HuH-7.5 (cell line): ENCODE results near the gene TMEM243.
"Not testable (repeated sequence)": the region's sequence is repeated elsewhere in the genome, so short reads cannot be mapped to it uniquely, and the experiment has no call there.

Experiments used
- DNase-seq: peaks from one replicate; pipeline ENCODE4 v3.0.0; 2011; ENCODE audit warnings: low spot score

TMEM243 gene

GRCh38 chr7:87219545-87220025, at the start of gene TMEM243:
TSS of gene TMEM243 (minus strand) at chr7:87219732. CDS start at chr7:87219503, 229 bp downstream.
- peak; percentile 47 for DNase-seq

DNA sequence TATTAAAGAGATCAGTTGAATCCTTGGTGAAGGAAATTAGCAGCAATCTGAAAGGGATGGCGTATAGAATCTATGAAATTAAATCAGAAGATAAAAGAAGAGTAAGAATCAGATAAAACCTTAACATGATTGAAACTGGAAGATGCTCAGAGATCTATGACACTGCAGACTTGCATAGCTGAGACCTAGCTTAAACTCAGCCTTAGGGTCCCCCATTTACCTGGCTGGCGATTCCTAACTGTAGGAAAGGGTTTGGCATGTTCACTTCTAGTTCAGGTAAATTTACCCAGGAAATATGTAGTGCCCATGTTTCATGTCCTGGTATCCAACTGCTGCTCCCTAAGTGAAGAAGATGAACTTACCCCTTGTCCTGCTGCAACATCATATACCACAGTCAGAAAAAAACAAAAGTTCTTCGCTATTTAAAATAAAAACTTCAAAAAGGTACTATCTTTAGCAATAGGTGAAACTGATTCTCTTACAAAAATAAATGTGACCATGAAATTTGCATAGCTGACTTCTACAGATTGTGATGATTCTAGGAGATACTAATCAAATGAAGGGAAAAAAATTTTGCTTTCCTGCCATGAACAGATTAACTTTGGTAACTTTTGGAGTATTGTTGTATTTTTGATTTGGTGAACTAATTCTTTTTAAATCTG, 47.8 kb upstream of the TMEM243 start:
- no peak for DNase-seq

- no peak for DNase-seq
Observed at GRCh38 chr7:87263537-87263936, 44.0 kb upstream of the TMEM243 start.

GRCh38 chr7:87253589-87254087, 34.1 kb upstream of the TMEM243 start:
- DNase-seq = no peak

DNA sequence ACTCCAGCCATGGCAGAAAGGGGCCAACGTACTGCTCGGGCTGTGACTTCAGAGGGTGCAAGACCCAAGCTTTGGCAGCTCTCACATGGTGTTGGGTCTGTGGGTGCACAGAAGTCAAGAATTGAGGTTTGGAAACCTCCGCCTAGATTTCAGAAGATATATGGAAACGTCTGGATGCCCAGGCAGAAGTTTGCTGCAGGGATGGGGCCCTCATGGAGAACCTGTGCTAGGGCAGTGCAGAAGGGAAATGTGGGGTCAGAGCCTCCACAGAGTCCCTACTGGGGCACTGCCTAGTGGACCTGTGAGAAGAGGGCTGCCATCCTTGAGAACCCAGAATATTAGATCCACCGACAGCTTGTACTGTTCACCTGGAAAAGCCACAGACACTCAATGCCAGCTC, 26.1 kb upstream of the TMEM243 start:
- not testable (repeated sequence) for DNase-seq

DNA sequence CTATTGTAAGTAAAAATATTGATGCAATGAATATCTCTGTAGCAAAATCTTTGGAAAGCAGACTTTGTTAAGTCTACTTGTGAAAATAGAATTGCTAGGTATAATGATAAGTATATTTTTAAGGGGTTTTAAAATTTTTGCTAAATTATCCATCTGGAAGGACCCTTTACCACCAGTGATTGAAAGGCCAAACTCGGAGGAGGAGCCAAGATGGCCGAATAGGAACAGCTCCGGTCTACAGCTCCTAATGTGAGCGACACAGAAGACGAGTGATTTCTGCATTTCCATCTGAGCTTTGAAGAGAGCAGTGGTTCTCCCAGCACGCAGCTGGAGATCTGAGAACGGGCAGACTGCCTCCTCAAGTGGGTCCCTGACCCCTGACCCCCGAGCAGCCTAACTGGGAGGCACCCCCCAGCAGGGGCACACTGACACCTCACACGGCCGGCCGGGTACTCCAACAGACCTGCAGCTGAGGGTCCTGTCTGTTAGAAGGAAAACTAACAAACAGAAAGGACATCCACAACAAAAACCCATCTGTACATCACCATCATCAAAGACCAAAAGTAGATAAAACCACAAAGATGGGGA, 19.0 kb upstream of the TMEM243 start:
- not testable (repeated sequence) for DNase-seq

DNA sequence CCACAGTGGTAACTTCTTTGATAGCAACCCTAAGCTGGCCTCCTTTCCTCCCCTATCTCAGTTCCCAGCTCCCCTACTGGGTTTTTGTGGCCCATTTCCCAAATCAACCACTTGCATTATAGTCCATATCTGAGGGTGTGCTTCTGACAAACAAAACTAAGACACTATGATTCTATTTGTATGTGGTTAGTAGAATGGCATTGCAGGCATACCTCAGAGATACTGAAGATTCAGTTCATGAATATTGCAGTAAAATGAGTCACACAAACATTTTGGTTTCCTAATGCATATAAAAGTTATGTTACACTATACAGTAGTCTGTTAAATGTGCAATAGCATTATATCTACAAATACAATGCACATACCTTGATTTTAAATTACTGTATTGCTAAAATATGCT, 15.4 kb upstream of the TMEM243 start:
- no peak for DNase-seq

GRCh38 chr7:87231711-87232110, 12.2 kb upstream of the TMEM243 start:
- no peak for DNase-seq

DNA sequence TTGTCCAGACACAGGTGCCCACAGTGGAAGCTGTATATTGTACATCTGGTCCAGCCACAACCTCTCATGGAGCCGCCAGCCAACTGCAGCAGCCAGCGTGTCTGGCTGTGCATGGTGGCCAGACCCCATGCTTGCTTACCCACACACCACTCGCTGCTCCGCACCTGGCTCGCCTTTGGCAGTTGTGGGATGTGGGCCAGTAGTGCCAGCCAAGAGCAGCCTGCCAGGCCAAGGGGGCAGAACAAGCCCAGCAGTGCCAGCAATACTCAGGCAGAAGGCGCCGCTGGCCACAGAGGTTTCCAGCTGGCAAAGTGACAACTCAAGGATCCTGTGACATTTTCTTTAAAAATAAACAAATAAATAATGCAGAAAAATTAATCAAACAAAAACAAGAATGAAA, 11.7 kb upstream of the TMEM243 start:
- no peak for DNase-seq

- no peak for DNase-seq
Observed at GRCh38 chr7:87226495-87226894, 7.0 kb upstream of the TMEM243 start.

DNA sequence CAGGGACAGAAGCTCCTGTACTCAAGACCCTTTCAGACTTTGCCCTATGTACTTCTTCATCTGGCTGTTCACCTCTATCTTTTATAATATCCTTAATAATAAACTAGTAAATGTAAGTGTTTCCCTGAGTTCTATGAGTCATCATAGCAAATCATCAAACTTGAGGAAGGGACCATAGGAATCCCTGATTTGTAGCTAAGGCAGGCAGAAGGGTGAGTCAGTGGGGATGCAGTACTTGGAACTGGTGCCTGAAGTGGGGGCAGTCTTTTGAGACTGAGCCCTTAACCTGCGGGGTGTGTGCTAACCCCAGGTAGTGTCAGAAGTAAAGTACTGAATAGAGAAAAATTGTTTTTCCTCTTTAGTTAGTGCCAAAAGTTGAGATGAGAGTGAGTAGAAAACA, 6.2 kb upstream of the TMEM243 start:
- DNase-seq = no peak

- DNase-seq = no peak
Observed at GRCh38 chr7:87223666-87224065, 4.1 kb upstream of the TMEM243 start.

- DNase-seq = no peak
Observed at GRCh38 chr7:87220734-87221215, 1.2 kb upstream of the TMEM243 start.

DNA sequence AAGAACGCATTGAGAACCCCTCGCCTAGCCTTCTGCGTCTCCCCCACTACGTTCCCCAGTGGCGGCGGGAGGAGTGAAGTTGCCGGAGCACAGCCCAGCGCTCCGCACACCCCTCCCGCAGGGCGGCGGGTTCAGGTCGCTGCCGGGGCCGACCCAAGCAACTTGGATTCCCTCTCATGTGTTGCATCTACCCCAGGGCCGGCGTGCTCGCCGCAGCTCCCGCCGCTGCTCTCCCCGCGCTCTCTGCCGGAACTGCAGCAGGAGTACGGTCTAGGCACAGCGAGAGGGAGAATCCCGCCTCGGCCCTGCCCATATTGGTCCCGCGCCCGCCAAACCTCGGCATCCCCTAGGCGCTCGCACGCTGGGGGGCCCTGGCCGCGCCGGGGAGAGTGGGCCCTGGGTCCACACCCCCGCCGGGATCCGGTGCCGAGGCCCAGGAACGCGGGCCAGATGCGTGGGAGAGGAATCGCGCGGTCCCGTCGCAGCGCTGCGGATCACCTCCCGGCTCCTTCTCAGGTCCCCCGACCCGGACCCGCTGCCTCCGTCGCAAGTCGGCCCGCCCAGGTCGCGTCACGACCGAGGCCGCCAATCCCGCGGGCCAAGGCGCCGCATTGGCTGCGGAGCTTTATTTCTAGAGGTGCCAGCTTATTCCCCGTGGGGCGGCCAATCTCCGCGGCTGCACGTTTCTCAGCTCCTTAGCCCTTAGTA, 648 bp upstream of the TMEM243 start:
- peak; percentile 75 for DNase-seq

DNA sequence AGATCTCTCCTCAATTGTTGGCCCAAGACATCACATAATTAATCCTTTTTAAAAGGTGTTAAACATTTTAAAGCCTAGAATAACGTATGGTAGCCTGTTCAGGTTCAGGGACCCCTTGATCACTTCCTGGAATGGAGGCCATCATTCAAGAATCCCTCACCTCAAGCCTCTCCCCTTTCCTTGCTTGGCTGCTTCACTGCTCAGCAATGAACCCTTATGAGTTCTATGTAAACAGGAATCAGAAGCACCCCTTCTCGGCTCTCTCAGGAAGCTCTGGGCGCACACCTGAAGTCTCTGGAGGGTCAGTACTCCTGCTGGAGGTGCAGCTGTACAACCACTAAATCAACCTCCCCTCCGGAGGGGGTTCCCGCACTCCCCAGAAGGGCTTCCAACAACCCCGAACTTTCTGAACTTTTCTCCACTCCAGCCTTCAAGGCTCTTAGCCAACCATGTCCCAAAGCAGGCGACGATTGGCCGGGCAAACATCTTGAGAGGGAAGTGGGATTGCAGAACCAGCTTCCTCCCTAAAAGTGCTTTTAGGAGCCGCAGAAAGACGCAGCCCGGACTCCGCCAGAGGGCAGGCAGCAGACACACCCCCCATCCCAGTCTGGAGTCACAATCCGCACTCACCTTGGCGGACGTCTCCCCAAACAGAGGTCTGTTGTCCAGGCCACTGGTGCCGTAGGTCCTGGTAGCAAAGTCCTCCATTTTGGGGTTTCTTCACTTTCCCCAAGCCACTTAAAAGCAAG, 562 bp downstream of the TMEM243 start:
- no peak for DNase-seq

- no peak for DNase-seq
Observed at GRCh38 chr7:87217983-87218653, 1.4 kb downstream of the TMEM243 start.

GRCh38 chr7:87216701-87217508, 2.6 kb downstream of the TMEM243 start:
- DNase-seq = no peak

- no peak for DNase-seq
Observed at GRCh38 chr7:87215046-87215445, 4.5 kb downstream of the TMEM243 start.

DNA sequence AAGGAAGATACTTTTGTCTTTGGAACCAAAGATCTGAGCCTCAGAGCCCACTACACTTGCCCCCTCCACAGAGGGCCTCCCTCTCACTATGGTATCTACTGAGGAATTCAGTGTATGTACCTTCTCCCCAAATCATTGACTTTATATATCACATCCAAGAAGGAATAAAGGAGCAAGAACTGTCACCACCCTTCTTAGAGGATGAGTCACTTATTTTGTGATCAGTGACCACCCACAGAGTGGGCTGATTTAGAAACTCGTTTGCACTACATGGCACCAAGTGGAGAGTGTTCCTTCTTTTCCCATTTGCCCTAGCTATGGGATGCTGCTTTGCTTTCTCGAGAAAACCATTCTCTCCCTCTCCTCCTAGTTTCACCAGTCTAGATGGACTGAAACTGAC, 5.7 kb downstream of the TMEM243 start:
- no peak for DNase-seq

GRCh38 chr7:87213252-87213651, 6.3 kb downstream of the TMEM243 start:
- DNase-seq = no peak

DNA sequence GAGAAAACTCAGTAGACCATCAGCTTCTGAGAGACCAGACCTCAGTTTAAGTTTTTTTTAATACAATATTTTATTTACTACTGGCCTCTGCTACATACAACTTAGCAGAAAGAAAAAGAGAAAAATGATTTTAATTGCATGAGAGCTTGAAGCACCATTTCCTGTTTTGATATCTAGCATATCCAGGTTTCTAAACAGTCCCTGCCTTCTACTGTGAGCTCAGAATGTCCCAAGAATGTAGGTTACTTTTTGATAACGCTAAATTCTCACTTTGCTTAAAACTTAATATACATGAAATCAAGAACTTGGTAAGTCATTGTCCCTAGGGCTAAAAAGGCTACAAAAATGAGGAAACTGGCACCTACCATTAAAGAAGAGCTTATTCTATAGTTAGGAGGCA, 7.0 kb downstream of the TMEM243 start:
- no peak for DNase-seq
